H9 (cell line): Measurements from ENCODE around the gene DEPDC1B. TPM values are rescaled to one million over a fixed set of nuclear protein-coding genes. Genes with fewer than 3 reads are reported as not detected.

Source experiments
- DNase-seq: peaks from one replicate; pipeline ENCODE4 v3.0.0-alpha.2; 2017
- H2AFZ ChIP-seq: one replicate; pipeline ENCODE4 v1.6.1; 2013; ENCODE audit warnings: mild to moderate bottlenecking, low read length, control low read depth, moderate library complexity
- H2AK5ac ChIP-seq: 2 replicates; pipeline ENCODE4 v1.6.1; 2013; ENCODE audit warnings: low read length, control low read depth, mixed read lengths; ENCODE audit not compliant: insufficient read length
- H2BK120ac ChIP-seq: one replicate; pipeline ENCODE4 v1.6.1; 2013; ENCODE audit warnings: low read depth, mild to moderate bottlenecking, low read length, control low read depth, inconsistent platforms; ENCODE audit not compliant: poor library complexity, severe bottlenecking
- H2BK12ac ChIP-seq: 2 replicates; pipeline ENCODE4 v1.6.1; 2013; ENCODE audit warnings: low read length, control low read depth, mixed read lengths, low read depth; ENCODE audit not compliant: insufficient read length
- H2BK15ac ChIP-seq: 2 replicates; pipeline ENCODE4 v1.6.1; 2013; ENCODE audit warnings: low read depth, low read length, control low read depth
- H2BK20ac ChIP-seq: one replicate; pipeline ENCODE4 v1.6.1; 2013; ENCODE audit warnings: low read depth, mild to moderate bottlenecking, low read length, control low read depth, inconsistent platforms; ENCODE audit not compliant: poor library complexity, severe bottlenecking
- H2BK5ac ChIP-seq: 2 replicates; pipeline ENCODE4 v1.6.1; 2013; ENCODE audit warnings: low read length, control low read depth, mixed read lengths; ENCODE audit not compliant: insufficient read length
- H3K14ac ChIP-seq: 2 replicates; pipeline ENCODE4 v1.6.1; 2013; ENCODE audit warnings: low read length, control low read depth; ENCODE audit not compliant: insufficient read depth
- H3K18ac ChIP-seq: 2 replicates; pipeline ENCODE4 v1.6.1; 2013; ENCODE audit warnings: low read depth, mild to moderate bottlenecking, mixed read lengths, low read length, control low read depth; ENCODE audit not compliant: insufficient read length
- H3K23ac ChIP-seq: 2 replicates; pipeline ENCODE4 v1.6.1; 2013; ENCODE audit warnings: low read length, control low read depth, mixed read lengths, low read depth; ENCODE audit not compliant: insufficient read length
- H3K23me2 ChIP-seq: 2 replicates; pipeline ENCODE4 v1.6.1; 2013; ENCODE audit warnings: low read depth, mild to moderate bottlenecking, mixed read lengths, low read length, control low read depth; ENCODE audit not compliant: insufficient read length, poor library complexity, severe bottlenecking
- H3K27ac ChIP-seq: 2 replicates; pipeline ENCODE4 v1.5.1; 2013; ENCODE audit warnings: low read length, control low read depth, mixed read lengths, low read depth; ENCODE audit not compliant: insufficient read length
- H3K27me3 ChIP-seq: 2 replicates; pipeline ENCODE4 v1.6.1; 2013; ENCODE audit warnings: low read length, control low read depth, inconsistent platforms; ENCODE audit not compliant: insufficient read depth
- H3K4ac ChIP-seq: 2 replicates; pipeline ENCODE4 v1.6.1; 2013; ENCODE audit warnings: low read depth, mild to moderate bottlenecking, control low read depth, inconsistent platforms, low read length, moderate library complexity
- H3K4me1 ChIP-seq: 2 replicates; pipeline ENCODE4 v1.6.1; 2013; ENCODE audit warnings: low read length, control low read depth, inconsistent platforms; ENCODE audit not compliant: insufficient read depth
- H3K4me2 ChIP-seq: 2 replicates; pipeline ENCODE4 v1.6.1; 2013; ENCODE audit warnings: low read length, control low read depth, mixed read lengths; ENCODE audit not compliant: insufficient read length, insufficient read depth
- H3K56ac ChIP-seq: 2 replicates; pipeline ENCODE4 v1.6.1; 2013; ENCODE audit warnings: low read depth, mild to moderate bottlenecking, mixed read lengths, low read length, control low read depth; ENCODE audit not compliant: insufficient read length
- H3K79me1 ChIP-seq: 2 replicates; pipeline ENCODE4 v1.6.1; 2013; ENCODE audit warnings: low read depth, mild to moderate bottlenecking, moderate library complexity, low read length, control low read depth, inconsistent platforms; ENCODE audit not compliant: insufficient read depth, poor library complexity, severe bottlenecking
- H3K79me2 ChIP-seq: 2 replicates; pipeline ENCODE4 v1.6.1; 2013; ENCODE audit warnings: low read length, control low read depth, inconsistent platforms; ENCODE audit not compliant: insufficient read depth
- H3K9ac ChIP-seq: 2 replicates; pipeline ENCODE4 v1.6.1; 2013; ENCODE audit warnings: low read length, control low read depth, mixed read lengths; ENCODE audit not compliant: insufficient read length; ENCODE audit errors: extremely low read depth
- H3K9me3 ChIP-seq: one replicate; pipeline ENCODE4 v1.6.1; 2013; ENCODE audit warnings: low read depth, low read length, inconsistent platforms; ENCODE audit not compliant: control insufficient read depth
- H3T11ph ChIP-seq: one replicate; pipeline ENCODE4 v1.6.1; 2013; ENCODE audit warnings: mild to moderate bottlenecking, low read length, control low read depth, inconsistent platforms
- H4K20me1 ChIP-seq: one replicate; pipeline ENCODE4 v1.6.1; 2013; ENCODE audit not compliant: control insufficient read depth, insufficient read length, insufficient read depth
- H4K5ac ChIP-seq: 2 replicates; pipeline ENCODE4 v1.6.1; 2013; ENCODE audit warnings: low read depth, mild to moderate bottlenecking, mixed read lengths, low read length, control low read depth; ENCODE audit not compliant: insufficient read length
- H4K8ac ChIP-seq: replicated peaks from 2 replicates; pipeline ENCODE4 v1.6.1; 2013; ENCODE audit warnings: low read length, control low read depth, mixed read lengths, low read depth; ENCODE audit not compliant: insufficient read length
- H4K91ac ChIP-seq: 2 replicates; pipeline ENCODE4 v1.6.1; 2013; ENCODE audit warnings: low read depth, mild to moderate bottlenecking, moderate library complexity, mixed read lengths, low read length, control low read depth; ENCODE audit not compliant: insufficient read length
- H3K27ac Mint-ChIP-seq, 3 experiments: 2 replicates in 2 of 3; 3 replicates in 1 of 3; pipeline ENCODE4 v1.8.0; 2020 to 2021; ENCODE audit warnings: mixed read lengths in 3 of 3, mild to moderate bottlenecking in 1 of 3, moderate library complexity in 1 of 3
- H3K27me3 Mint-ChIP-seq: 2 replicates; pipeline ENCODE4 v1.8.0; 2021; ENCODE audit warnings: low read depth, mild to moderate bottlenecking, moderate library complexity, mixed read lengths
- H3K36me3 Mint-ChIP-seq, 3 experiments: 2 replicates in 2 of 3; 3 replicates in 1 of 3; pipeline ENCODE4 v1.8.0; 2020 to 2021; ENCODE audit warnings: low read depth in 3 of 3, mixed read lengths in 3 of 3; ENCODE audit not compliant: insufficient read depth in 1 of 3
- H3K4me1 Mint-ChIP-seq, 2 experiments: 2 replicates each; pipeline ENCODE4 v1.8.0; 2020; ENCODE audit warnings: mixed read lengths in 2 of 2
- H3K4me3 Mint-ChIP-seq, 2 experiments: 2 replicates in 1 of 2; 3 replicates in 1 of 2; pipeline ENCODE4 v1.8.0; 2020 to 2021; ENCODE audit warnings: mild to moderate bottlenecking in 2 of 2, mixed read lengths in 2 of 2, moderate library complexity in 1 of 2
- H3K9me3 Mint-ChIP-seq, 2 experiments: 2 replicates in 1 of 2; 3 replicates in 1 of 2; pipeline ENCODE4 v1.8.0; 2020; ENCODE audit warnings: mild to moderate bottlenecking in 2 of 2, mixed read lengths in 2 of 2, moderate library complexity in 1 of 2
- WGBS: extraction: QIAGEN DNeasy Blood & Tissue Kit; methylation state at CpG from one replicate; pipeline ENCODE4 v1.1.7; 2013; ENCODE audit warnings: missing lambda C conversion rate, low lambda C conversion rate, mixed read lengths; ENCODE audit not compliant: insufficient read length; ENCODE audit errors: extremely low coverage; 5-methylcytosine and 5-hydroxymethylcytosine counted together
- total RNA-seq: library from RNA; stranded (reverse); gene quantifications from 2 replicates; pipeline ENCODE4 v1.2.1, GENCODE V29; 2021
- TF ChIP-seq, protein P1 (sequence below): fragments of 200-600 bp; sonication (generic); conservative IDR thresholded peaks from 3 replicates; pipeline ENCODE4 v1.8.0; 2021; ENCODE audit warnings: antibody characterized with exemption, mild to moderate bottlenecking

DEPDC1B gene
- total RNA-seq, 1 experiment from 2014 or later: 49.0 TPM

DNA sequence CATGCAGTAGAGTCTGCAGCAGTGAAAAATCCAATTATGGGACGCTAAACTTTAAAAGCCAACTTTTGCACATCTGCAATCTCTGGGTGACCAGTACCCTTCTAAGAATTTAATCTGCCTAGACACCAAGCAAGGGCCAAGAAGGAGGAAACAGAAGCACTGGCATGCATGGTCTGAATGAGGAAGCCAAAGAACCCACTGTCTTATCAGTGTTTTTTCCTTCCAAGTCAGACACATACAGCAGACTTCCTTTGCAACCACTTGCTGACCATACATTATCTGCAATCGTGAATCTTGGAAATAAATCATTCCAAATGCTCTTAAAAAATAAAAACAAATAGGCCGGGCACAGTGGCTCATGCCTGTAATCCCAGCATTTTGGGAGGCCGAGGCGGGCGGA is 65.9 kb downstream of the DEPDC1B start:
- Histone ChIP-seq H4K5ac (no peak overlapping the region), H2BK20ac (no peak overlapping the region), H3K14ac (no peak overlapping the region), H2BK120ac (no peak overlapping the region), H2BK5ac (no peak overlapping the region), H3K4ac (no peak overlapping the region), H3K27ac (no peak overlapping the region), H3K23me2 (no peaks in the 10 kb centered on the region), H4K8ac (no peak overlapping the region), H4K91ac (no peak overlapping the region), H3K27me3 (no peaks in the 10 kb centered on the region), H3K9ac (no peak overlapping the region), H2BK12ac (no peak overlapping the region), H3K4me2 (no peak overlapping the region), H3K79me1 (peaks cover 2% of the 10 kb centered on the region), H3K9me3 (no peaks in the 10 kb centered on the region), H2BK15ac (no peak overlapping the region), H3K4me1 (no peaks in the 10 kb centered on the region), H3K18ac (no peak overlapping the region), H4K20me1 (no peaks in the 10 kb centered on the region), H3K79me2 (no peaks in the 10 kb centered on the region), H3K23ac (no peak overlapping the region), H2AK5ac (no peak overlapping the region), H3T11ph (no peak overlapping the region), H2AFZ (no peak overlapping the region), H3K56ac (no peak overlapping the region)
- H3K4me1 Mint-ChIP-seq: no peaks in the 10 kb centered on the region
- no CpG with 5 or more reads among the region's 6 CpGs for WGBS
- H3K36me3 Mint-ChIP-seq: peaks cover 26 to 60% (median 59%) of the 10 kb centered on the region in 3 experiments; a peak in 6 of 7 replicates
- DNase-seq: no peak
- H3K4me3 Mint-ChIP-seq: no peak overlapping the region
- H3K27ac Mint-ChIP-seq: no peak overlapping the region; a peak in 1 of 7 replicates
- TF ChIP-seq, protein P1, sequence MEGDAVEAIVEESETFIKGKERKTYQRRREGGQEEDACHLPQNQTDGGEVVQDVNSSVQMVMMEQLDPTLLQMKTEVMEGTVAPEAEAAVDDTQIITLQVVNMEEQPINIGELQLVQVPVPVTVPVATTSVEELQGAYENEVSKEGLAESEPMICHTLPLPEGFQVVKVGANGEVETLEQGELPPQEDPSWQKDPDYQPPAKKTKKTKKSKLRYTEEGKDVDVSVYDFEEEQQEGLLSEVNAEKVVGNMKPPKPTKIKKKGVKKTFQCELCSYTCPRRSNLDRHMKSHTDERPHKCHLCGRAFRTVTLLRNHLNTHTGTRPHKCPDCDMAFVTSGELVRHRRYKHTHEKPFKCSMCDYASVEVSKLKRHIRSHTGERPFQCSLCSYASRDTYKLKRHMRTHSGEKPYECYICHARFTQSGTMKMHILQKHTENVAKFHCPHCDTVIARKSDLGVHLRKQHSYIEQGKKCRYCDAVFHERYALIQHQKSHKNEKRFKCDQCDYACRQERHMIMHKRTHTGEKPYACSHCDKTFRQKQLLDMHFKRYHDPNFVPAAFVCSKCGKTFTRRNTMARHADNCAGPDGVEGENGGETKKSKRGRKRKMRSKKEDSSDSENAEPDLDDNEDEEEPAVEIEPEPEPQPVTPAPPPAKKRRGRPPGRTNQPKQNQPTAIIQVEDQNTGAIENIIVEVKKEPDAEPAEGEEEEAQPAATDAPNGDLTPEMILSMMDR: no peak
- H3K27me3 Mint-ChIP-seq: no peaks in the 10 kb centered on the region
- no peaks in the 10 kb centered on the region for H3K9me3 Mint-ChIP-seq
